AG09319 (cell line): Measurements from ENCODE around the gene DNAL1.
"Not testable (repeated sequence)": the region's sequence is repeated elsewhere in the genome, so short reads cannot be mapped to it uniquely, and the experiment has no call there.

Experiments used
- DNase-seq: peaks from one replicate; pipeline ENCODE4 v3.0.0-alpha.2; 2010; ENCODE audit warnings: low read depth; ENCODE audit errors: extremely low read depth
- CTCF ChIP-seq: IDR thresholded peaks from 2 replicates; pipeline ENCODE4 v1.5.1; 2011; ENCODE audit warnings: low read depth, mild to moderate bottlenecking, inconsistent platforms, low read length, moderate library complexity

Gene DNAL1

GRCh38 chr14:73645248-73645610 lies 443 bp downstream of the DNAL1 start:
- TF ChIP-seq CTCF: no peak
- DNase-seq: no peak

GRCh38 chr14:73651005-73651404 lies 6.2 kb downstream of the DNAL1 start:
- no peak for DNase-seq
- TF ChIP-seq CTCF: no peak

GRCh38 chr14:73655851-73656250 lies 11.1 kb downstream of the DNAL1 start:
- no peak for TF ChIP-seq CTCF
- no peak for DNase-seq

- not testable (repeated sequence) for DNase-seq
Observed at GRCh38 chr14:73659202-73659601, 14.4 kb downstream of the DNAL1 start.

- no peak for TF ChIP-seq CTCF
- DNase-seq: no peak
Observed at GRCh38 chr14:73660511-73660910, 15.7 kb downstream of the DNAL1 start.

- no peak for DNase-seq
- TF ChIP-seq CTCF: no peak
Observed at GRCh38 chr14:73661872-73662271, 17.1 kb downstream of the DNAL1 start.

GRCh38 chr14:73662487-73662943 lies 17.7 kb downstream of the DNAL1 start:
- peak; percentile 67 for DNase-seq
- TF ChIP-seq CTCF: peak; percentile 69

- DNase-seq: no peak
- TF ChIP-seq CTCF: no peak
Observed at GRCh38 chr14:73663548-73664212, 18.9 kb downstream of the DNAL1 start.
